Esophagus muscularis mucosa (tissue), 3 donors: Measurements from ENCODE around the gene GRIK4.
A peak's percentile ranks its signal among the peaks of the same experiment; 100 is the strongest.

ENCODE experiments used
- CTCF ChIP-seq, 3 experiments: fragments of 200-600 bp in 2 of 3; fragments of 450-650 bp in 1 of 3; sonication (generic) in 2 of 3; IDR thresholded peaks; one replicate each; pipeline ENCODE4 v1.5.1; 2017 to 2019; ENCODE audit warnings: antibody characterized with exemption in 3 of 3, mild to moderate bottlenecking in 2 of 3, moderate library complexity in 1 of 3
- POLR2A ChIP-seq: fragments of 450-650 bp; IDR thresholded peaks from one replicate; pipeline ENCODE4 v1.6.1; 2017; ENCODE audit warnings: antibody characterized with exemption, moderate library complexity, mild to moderate bottlenecking, low read depth
- POLR2AphosphoS5 ChIP-seq, 2 donors: sonication (generic); formaldehyde crosslinking; IDR thresholded peaks; one replicate each; pipeline ENCODE4 v1.6.1; 2017; ENCODE audit warnings: antibody characterized with exemption in 2 of 2

DNA sequence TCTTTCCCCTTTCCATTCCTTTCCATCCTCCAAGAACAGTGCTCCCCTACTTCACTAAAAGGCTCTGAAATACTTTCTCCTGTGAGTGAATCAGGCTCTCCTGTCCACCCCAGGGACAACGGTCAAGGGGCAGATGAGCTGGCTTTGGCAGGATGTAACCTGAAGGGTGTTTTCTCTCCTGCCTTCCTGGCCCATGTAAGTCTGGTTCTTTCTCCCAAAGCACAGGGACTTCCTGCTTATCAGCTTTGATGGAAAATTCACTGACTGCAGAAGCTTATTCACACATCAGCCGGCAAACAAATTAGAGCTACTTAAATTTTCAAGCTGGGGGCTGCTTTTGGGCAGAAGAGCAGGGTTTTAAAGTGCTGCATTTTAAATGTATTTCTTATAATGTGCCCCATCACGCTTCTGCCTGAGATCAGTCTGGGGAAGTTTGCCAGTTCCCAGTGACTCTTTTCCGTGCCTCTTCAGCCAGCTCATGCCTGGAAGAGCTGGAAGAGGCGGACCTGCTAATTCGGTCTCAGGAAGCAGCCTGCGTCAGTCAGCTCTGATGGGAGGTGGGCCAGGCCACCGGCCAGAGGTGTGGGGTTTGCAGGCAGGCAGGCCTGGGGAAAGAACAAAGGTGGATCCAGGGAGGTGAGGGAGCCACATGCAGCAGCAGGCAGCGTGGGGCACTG, 372.0 kb downstream of the GRIK4 start:
- TF ChIP-seq CTCF (IDR thresholded peaks at IDR 0.05) (no peak), POLR2A (no peak), POLR2AphosphoS5 (IDR thresholded peaks at IDR 0.05) (peak in 1 of 2 donors; percentile 37)
